ENCODE results near the gene MPRIP.

The MPRIP gene

GRCh38 chr17:17177176-17177575 lies 134.9 kb downstream of the MPRIP start:
- TF ChIP-seq, protein P1, sequence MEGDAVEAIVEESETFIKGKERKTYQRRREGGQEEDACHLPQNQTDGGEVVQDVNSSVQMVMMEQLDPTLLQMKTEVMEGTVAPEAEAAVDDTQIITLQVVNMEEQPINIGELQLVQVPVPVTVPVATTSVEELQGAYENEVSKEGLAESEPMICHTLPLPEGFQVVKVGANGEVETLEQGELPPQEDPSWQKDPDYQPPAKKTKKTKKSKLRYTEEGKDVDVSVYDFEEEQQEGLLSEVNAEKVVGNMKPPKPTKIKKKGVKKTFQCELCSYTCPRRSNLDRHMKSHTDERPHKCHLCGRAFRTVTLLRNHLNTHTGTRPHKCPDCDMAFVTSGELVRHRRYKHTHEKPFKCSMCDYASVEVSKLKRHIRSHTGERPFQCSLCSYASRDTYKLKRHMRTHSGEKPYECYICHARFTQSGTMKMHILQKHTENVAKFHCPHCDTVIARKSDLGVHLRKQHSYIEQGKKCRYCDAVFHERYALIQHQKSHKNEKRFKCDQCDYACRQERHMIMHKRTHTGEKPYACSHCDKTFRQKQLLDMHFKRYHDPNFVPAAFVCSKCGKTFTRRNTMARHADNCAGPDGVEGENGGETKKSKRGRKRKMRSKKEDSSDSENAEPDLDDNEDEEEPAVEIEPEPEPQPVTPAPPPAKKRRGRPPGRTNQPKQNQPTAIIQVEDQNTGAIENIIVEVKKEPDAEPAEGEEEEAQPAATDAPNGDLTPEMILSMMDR (IDR thresholded peaks at IDR 0.05; ENCODE audit: low read depth, low read length, missing control alignments): no peak
- no peak for DNase-seq (ENCODE audit: extremely low read depth, low read depth)
- no peak overlapping the region for H3K4me3 ChIP-seq (replicated peaks; ENCODE audit: low read depth, low read length)

GRCh38 chr17:17179371-17179827 lies 137.1 kb downstream of the MPRIP start:
- DNase-seq (ENCODE audit: extremely low read depth, low read depth): no peak
- TF ChIP-seq, protein P1 (IDR thresholded peaks at IDR 0.05; ENCODE audit: low read depth, low read length, missing control alignments): no peak
- no peak overlapping the region for H3K4me3 ChIP-seq (replicated peaks; ENCODE audit: low read depth, low read length)

GRCh38 chr17:17180141-17180603 lies 137.9 kb downstream of the MPRIP start:
- no peak overlapping the region for H3K4me3 ChIP-seq (replicated peaks; ENCODE audit: low read depth, low read length)
- TF ChIP-seq, protein P1 (IDR thresholded peaks at IDR 0.05; ENCODE audit: low read depth, low read length, missing control alignments): no peak
- no peak for DNase-seq (ENCODE audit: extremely low read depth, low read depth)

GRCh38 chr17:17180741-17181525 lies 138.7 kb downstream of the MPRIP start:
- no peak overlapping the region for H3K4me3 ChIP-seq (replicated peaks; ENCODE audit: low read depth, low read length)
- TF ChIP-seq, protein P1 (IDR thresholded peaks at IDR 0.05; ENCODE audit: low read depth, low read length, missing control alignments): no peak
- no peak for DNase-seq (ENCODE audit: extremely low read depth, low read depth)

DNA sequence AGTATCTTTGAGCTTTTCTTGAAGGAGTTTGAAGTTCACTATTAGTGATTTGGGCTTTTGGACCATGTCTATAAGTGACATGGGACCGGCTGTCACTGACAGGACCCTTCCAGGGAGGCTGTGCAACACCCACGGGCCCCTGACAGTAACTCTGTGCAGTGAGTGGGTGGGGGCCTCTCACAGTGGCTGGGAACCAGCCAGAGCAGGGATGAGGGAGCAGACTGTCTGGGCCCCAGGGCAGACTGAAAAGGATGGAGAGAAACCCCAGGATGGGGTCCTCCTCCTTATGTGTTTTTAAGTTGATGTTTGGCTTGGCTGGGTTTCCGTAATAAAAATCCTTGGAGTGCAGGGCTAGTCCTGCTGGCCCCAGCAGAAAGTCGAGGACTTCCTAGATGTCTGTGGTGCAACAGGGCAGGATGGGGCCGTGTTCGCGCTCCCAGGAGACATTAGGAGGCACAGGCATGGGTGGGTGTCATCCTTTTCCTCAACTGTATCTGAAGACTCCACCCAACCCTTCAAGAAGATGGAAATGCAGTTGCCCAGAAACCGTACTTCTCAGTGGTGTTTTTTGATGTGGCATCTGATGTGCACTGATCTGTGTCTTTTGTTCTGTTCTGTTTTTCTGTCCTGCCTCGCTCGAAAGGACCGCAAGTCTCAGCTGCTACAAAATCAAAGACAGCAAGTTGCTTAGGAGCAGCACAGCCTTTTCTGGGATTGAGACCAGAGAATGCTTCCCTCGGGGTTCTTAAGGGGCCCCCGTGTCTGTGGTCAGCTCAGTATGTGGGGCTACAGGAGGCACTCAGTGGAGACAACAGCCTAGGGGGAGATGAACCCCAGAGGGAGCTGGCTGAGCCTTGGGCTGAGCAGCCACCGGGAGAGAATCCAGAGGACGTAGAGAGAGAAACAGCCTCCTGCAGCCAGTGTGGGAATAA lies 139.7 kb downstream of the MPRIP start:
- TF ChIP-seq, protein P1 (IDR thresholded peaks at IDR 0.05; ENCODE audit: low read depth, low read length, missing control alignments): no peak
- no peak overlapping the region for H3K4me3 ChIP-seq (replicated peaks; ENCODE audit: low read depth, low read length)
- no peak for DNase-seq (ENCODE audit: extremely low read depth, low read depth)

DNA sequence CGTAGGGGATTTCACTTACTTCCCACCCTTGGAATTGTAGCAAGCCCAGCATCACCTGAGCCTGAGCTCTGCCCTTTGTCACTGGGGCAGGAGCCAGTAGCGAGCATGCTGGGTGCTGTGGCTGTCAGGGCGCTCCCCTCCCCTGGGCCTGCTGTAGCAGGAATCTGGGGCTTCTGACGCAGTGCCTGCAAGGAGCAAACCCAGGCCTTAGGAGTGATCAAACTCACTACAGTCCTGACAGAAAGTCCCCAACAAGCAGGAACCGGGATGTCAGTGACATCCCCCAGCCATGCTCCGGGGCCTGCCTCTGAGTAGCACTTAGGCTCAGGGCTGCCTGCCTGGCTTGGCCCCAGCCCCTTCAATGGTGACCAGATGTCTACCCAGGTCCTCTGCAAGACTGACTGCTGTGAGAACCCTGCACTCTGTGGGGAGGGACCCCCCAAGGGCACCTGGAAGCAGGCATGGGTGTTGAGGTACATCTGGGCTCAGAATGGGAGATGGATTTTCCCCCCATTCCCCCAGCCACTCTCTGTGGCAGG lies 140.4 kb downstream of the MPRIP start:
- DNase-seq (ENCODE audit: extremely low read depth, low read depth): no peak
- H3K4me3 ChIP-seq (replicated peaks; ENCODE audit: low read depth, low read length): no peak overlapping the region
- TF ChIP-seq, protein P1 (IDR thresholded peaks at IDR 0.05; ENCODE audit: low read depth, low read length, missing control alignments): no peak

All from HFF-Myc (cell line).